ENCODE results near the gene YEATS4. TPM values are rescaled to one million over a fixed set of nuclear protein-coding genes. Genes with fewer than 3 reads are reported as not detected.

The YEATS4 gene
- total RNA-seq, 1 experiment from 2014 or later: 25.6 TPM

DNA sequence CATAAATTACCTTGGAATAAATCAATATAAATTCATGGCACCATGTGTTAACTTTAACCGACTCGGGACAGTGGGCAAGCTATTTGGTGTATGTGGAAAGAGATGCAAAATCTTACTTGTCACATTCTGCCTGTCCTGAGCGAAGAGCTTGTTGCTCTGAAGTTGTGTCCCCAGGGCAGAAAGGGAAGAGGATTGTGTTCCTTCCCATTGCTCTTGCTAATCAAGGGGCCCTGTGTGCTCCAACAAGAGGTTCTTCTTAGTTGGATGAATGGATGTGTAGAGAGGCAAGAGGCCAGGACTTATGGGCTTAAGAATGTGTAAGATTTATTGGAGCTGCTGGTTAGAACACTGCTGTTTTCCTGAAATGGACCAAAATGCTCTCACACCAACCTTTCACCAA is 74.1 kb downstream of the YEATS4 start:
- DNase-seq (ENCODE audit: low read depth): peak; percentile 22

DNA sequence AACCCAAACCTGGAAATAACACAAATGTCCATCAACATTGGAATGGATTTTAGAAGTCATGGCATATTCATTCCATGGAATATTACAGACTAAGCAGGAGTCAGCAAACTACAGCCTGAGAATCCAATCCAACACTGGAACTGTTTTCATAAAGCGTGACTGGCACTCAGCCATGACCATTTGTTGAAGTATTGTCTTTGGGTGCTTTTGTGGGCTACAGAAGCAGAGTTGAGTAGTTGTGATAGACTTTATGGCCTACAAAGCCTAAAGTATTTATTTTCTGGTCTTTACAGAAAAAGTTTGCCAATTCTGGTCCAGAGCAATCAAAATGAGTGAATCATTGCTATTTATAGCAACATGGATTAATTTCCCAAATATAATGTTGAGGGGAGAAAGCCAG is 76.1 kb downstream of the YEATS4 start:
- DNase-seq (ENCODE audit: low read depth): no peak

DNA sequence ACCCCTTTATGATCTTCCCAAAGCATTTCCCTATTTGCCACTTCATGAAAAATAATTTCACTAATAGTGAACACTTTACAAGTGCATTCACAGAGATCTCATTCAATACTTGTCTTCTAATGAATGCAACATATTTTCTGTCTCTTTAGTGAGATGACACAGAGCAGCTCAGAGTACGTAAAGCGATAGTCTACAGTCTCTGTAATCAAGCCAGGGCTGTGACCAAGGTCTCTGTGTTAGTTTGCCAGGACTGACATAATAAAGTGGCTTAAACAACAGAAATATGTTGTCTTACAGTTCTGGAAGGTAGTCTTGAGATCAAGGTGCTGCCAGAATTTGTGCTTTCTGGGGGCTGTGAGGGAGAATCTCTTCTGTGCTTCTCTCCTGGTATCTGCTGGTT is 77.5 kb downstream of the YEATS4 start:
- no peak for DNase-seq (ENCODE audit: low read depth)

DNA sequence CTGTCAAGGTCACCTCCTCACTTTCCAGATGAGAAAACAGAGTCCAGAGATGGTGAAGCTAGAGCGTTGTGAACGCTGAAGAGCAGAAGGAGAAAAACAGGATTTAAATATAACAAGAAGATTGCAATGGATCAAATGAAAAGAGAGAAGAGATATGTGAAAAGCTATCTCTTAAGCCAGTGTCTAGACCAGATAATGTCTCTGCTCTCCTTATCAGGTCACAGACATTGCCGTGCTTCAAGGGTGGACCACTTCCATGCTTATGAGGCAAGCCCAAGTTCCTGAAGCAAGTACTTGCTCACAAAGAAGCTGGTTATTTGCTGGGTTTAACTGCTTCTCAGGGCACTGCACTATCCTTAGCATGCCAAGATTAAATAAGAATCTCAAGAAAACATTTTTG is 79.0 kb downstream of the YEATS4 start:
- DNase-seq (ENCODE audit: low read depth): no peak

DNA sequence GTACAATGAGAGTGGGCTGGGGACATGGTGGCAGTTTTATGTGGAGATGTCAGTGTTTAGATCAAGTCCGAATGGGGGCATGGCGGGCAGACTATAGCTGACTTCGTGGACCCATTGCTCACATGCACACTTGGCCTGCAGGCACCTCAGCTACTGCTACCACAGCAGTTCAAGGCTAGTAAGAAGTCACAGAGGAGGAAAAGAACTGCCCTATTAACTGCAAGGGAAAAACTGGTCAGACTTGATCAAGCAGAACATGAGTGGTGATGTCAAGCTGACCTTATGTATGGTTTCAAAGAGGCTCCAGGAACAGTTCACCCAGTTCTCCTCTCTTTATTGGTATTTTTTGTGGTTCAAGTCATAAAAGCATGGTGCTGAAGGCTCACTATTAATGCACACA is 80.5 kb downstream of the YEATS4 start:
- DNase-seq (ENCODE audit: low read depth): no peak

Other genes starting within 250 kb of the YEATS4 start
- gene CPSF6, start 120.2 kb upstream of the YEATS4 start, total RNA-seq (2014; rRNA removed; shearing (Covaris generic)): 24.3 and 26.0 TPM in 2 replicates
- gene LYZ, start 11.4 kb upstream of the YEATS4 start, total RNA-seq (2014; rRNA removed; shearing (Covaris generic)): 0.10 and 0.72 TPM in 2 replicates
- 23.6 and 40.0 TPM in 2 replicates for gene FRS2, start 110.6 kb downstream of the YEATS4 start, total RNA-seq (2014; rRNA removed; shearing (Covaris generic))
- gene CCT2, start 225.7 kb downstream of the YEATS4 start, total RNA-seq (2014; rRNA removed; shearing (Covaris generic)): 315 and 356 TPM in 2 replicates

All from RPMI7951 (cell line).